ENCODE measurements around the gene ITPR3.

The ITPR3 gene

GRCh38 chr6:33724102-33725023, 103.2 kb downstream of the ITPR3 start:
- no peak for DNase-seq
- Mint-ChIP-seq H3K9me3 (no peaks in the 10 kb centered on the region), H3K36me3 (no peaks in the 10 kb centered on the region), H3K27me3 (peaks cover 11% of the 10 kb centered on the region in 2 donors), H3K27ac (no peak overlapping the region), H3K4me3 (no peak overlapping the region), H3K4me1 (peaks cover 15 to 24% of the 10 kb centered on the region in 2 donors)
- no peak for ATAC-seq (replicated peaks)

GRCh38 chr6:33725222-33725621, 104.1 kb downstream of the ITPR3 start:
- H3K36me3 Mint-ChIP-seq, result no peaks in the 10 kb centered on the region
- no peak for DNase-seq
- H3K9me3 Mint-ChIP-seq, result no peaks in the 10 kb centered on the region
- peaks cover 9 to 11% of the 10 kb centered on the region in 2 donors for H3K27me3 Mint-ChIP-seq
- no peak overlapping the region for H3K4me3 Mint-ChIP-seq
- ATAC-seq (replicated peaks), result no peak
- H3K27ac Mint-ChIP-seq, result no peak overlapping the region
- peaks cover 9 to 18% of the 10 kb centered on the region in 2 donors for H3K4me1 Mint-ChIP-seq

- peaks cover 7 to 11% of the 10 kb centered on the region in 2 donors for H3K27me3 Mint-ChIP-seq
- DNase-seq (no peak), ATAC-seq (replicated peaks) (no peak)
- H3K4me3 Mint-ChIP-seq, result no peak overlapping the region
- no peaks in the 10 kb centered on the region for H3K36me3 Mint-ChIP-seq
- H3K9me3 Mint-ChIP-seq, result no peaks in the 10 kb centered on the region
- peaks cover 2 to 9% of the 10 kb centered on the region in 2 donors for H3K4me1 Mint-ChIP-seq
- no peak overlapping the region for H3K27ac Mint-ChIP-seq
Measured at GRCh38 chr6:33725891-33726673, 105.0 kb downstream of the ITPR3 start.

- ATAC-seq (replicated peaks) (no peak), DNase-seq (no peak)
- Mint-ChIP-seq H3K27ac (no peak overlapping the region), H3K9me3 (no peaks in the 10 kb centered on the region), H3K4me3 (no peak overlapping the region), H3K36me3 (no peaks in the 10 kb centered on the region), H3K4me1 (peaks cover 2 to 3% of the 10 kb centered on the region in 2 donors), H3K27me3 (peaks cover 7 to 11% of the 10 kb centered on the region in 2 donors)
Measured at GRCh38 chr6:33726696-33727095, 105.6 kb downstream of the ITPR3 start.

GRCh38 chr6:33727126-33727525, 106.0 kb downstream of the ITPR3 start:
- H3K9me3 Mint-ChIP-seq, result no peaks in the 10 kb centered on the region
- no peaks in the 10 kb centered on the region for H3K36me3 Mint-ChIP-seq
- peaks cover 7 to 11% of the 10 kb centered on the region in 2 donors for H3K27me3 Mint-ChIP-seq
- DNase-seq (no peak), ATAC-seq (replicated peaks) (no peak)
- no peak overlapping the region for H3K27ac Mint-ChIP-seq
- H3K4me3 Mint-ChIP-seq, result no peak overlapping the region
- peaks cover 0 to 2% of the 10 kb centered on the region in 2 donors for H3K4me1 Mint-ChIP-seq

- Mint-ChIP-seq H3K4me3 (no peak overlapping the region), H3K27ac (no peak overlapping the region), H3K9me3 (no peaks in the 10 kb centered on the region), H3K36me3 (no peaks in the 10 kb centered on the region), H3K4me1 (peaks cover 0 to 2% of the 10 kb centered on the region in 2 donors), H3K27me3 (peaks cover 7 to 11% of the 10 kb centered on the region in 2 donors)
- ATAC-seq (replicated peaks) (no peak), DNase-seq (no peak)
Measured at GRCh38 chr6:33727932-33728331, 106.8 kb downstream of the ITPR3 start.

GRCh38 chr6:33728438-33728837, 107.3 kb downstream of the ITPR3 start:
- no peaks in the 10 kb centered on the region for H3K36me3 Mint-ChIP-seq
- no peak for ATAC-seq (replicated peaks)
- H3K27ac Mint-ChIP-seq, result peak overlapping the region; percentile 27
- H3K27me3 Mint-ChIP-seq, result peaks cover 7 to 10% of the 10 kb centered on the region in 2 donors
- DNase-seq, result no peak
- no peak overlapping the region for H3K4me3 Mint-ChIP-seq
- H3K4me1 Mint-ChIP-seq, result peaks cover 0 to 2% of the 10 kb centered on the region in 2 donors
- no peaks in the 10 kb centered on the region for H3K9me3 Mint-ChIP-seq

GRCh38 chr6:33729059-33729458, 107.9 kb downstream of the ITPR3 start:
- no peak overlapping the region for H3K4me3 Mint-ChIP-seq
- H3K9me3 Mint-ChIP-seq, result no peaks in the 10 kb centered on the region
- peaks cover 0 to 2% of the 10 kb centered on the region in 2 donors for H3K4me1 Mint-ChIP-seq
- H3K36me3 Mint-ChIP-seq, result no peaks in the 10 kb centered on the region
- ATAC-seq (replicated peaks) (no peak), DNase-seq (no peak)
- no peak overlapping the region for H3K27ac Mint-ChIP-seq
- peaks cover 3 to 6% of the 10 kb centered on the region in 2 donors for H3K27me3 Mint-ChIP-seq

GRCh38 chr6:33730611-33731010, 109.5 kb downstream of the ITPR3 start:
- H3K9me3 Mint-ChIP-seq, result no peaks in the 10 kb centered on the region
- ATAC-seq (replicated peaks) (no peak), DNase-seq (no peak)
- no peak overlapping the region for H3K4me3 Mint-ChIP-seq
- no peaks in the 10 kb centered on the region for H3K36me3 Mint-ChIP-seq
- no peaks in the 10 kb centered on the region for H3K4me1 Mint-ChIP-seq
- peaks cover 0 to 6% of the 10 kb centered on the region in 2 donors for H3K27me3 Mint-ChIP-seq
- no peak overlapping the region for H3K27ac Mint-ChIP-seq

- peaks cover 0 to 6% of the 10 kb centered on the region in 2 donors for H3K27me3 Mint-ChIP-seq
- H3K36me3 Mint-ChIP-seq, result no peaks in the 10 kb centered on the region
- no peak overlapping the region for H3K4me3 Mint-ChIP-seq
- H3K9me3 Mint-ChIP-seq, result no peaks in the 10 kb centered on the region
- DNase-seq (no peak), ATAC-seq (replicated peaks) (no peak)
- H3K27ac Mint-ChIP-seq, result no peak overlapping the region
- H3K4me1 Mint-ChIP-seq, result no peaks in the 10 kb centered on the region
Measured at GRCh38 chr6:33731035-33731434, 109.9 kb downstream of the ITPR3 start.

- H3K4me1 Mint-ChIP-seq, result no peaks in the 10 kb centered on the region
- no peak for DNase-seq
- no peak overlapping the region for H3K27ac Mint-ChIP-seq
- H3K36me3 Mint-ChIP-seq, result no peaks in the 10 kb centered on the region
- H3K27me3 Mint-ChIP-seq, result no peaks in the 10 kb centered on the region
- no peak for ATAC-seq (replicated peaks)
- no peaks in the 10 kb centered on the region for H3K9me3 Mint-ChIP-seq
- H3K4me3 Mint-ChIP-seq, result no peak overlapping the region
Measured at GRCh38 chr6:33731751-33732282, 110.7 kb downstream of the ITPR3 start.

- Mint-ChIP-seq H3K27me3 (no peaks in the 10 kb centered on the region), H3K4me1 (no peaks in the 10 kb centered on the region), H3K4me3 (no peak overlapping the region), H3K36me3 (no peaks in the 10 kb centered on the region), H3K9me3 (no peaks in the 10 kb centered on the region), H3K27ac (no peak overlapping the region)
- DNase-seq, result no peak
- ATAC-seq (replicated peaks), result no peak
Measured at GRCh38 chr6:33732385-33732784, 111.3 kb downstream of the ITPR3 start.

- no peak overlapping the region for H3K4me3 Mint-ChIP-seq
- no peaks in the 10 kb centered on the region for H3K9me3 Mint-ChIP-seq
- DNase-seq (no peak), ATAC-seq (replicated peaks) (peak in 1 of 2 donors; percentile 31)
- no peaks in the 10 kb centered on the region for H3K27me3 Mint-ChIP-seq
- H3K36me3 Mint-ChIP-seq, result no peaks in the 10 kb centered on the region
- no peak overlapping the region for H3K27ac Mint-ChIP-seq
- H3K4me1 Mint-ChIP-seq, result no peaks in the 10 kb centered on the region
Measured at GRCh38 chr6:33732817-33733708, 111.9 kb downstream of the ITPR3 start.

- no peak for ATAC-seq (replicated peaks)
- no peak overlapping the region for H3K27ac Mint-ChIP-seq
- H3K4me3 Mint-ChIP-seq, result no peak overlapping the region
- no peaks in the 10 kb centered on the region for H3K4me1 Mint-ChIP-seq
- no peaks in the 10 kb centered on the region for H3K9me3 Mint-ChIP-seq
- DNase-seq, result no peak
- no peaks in the 10 kb centered on the region for H3K36me3 Mint-ChIP-seq
- no peaks in the 10 kb centered on the region for H3K27me3 Mint-ChIP-seq
Measured at GRCh38 chr6:33733709-33734007, 112.5 kb downstream of the ITPR3 start.

All from stimulated activated naive B cell treated with anti-CD40 and anti-IgM and Interleukin-4, amounts not matched to agents 10 μg/mL and 1 μg/mL and 100 μg/mL, for 72 hours (primary cell).